Lung (tissue), 12 donors: Measurements from ENCODE around the gene ITGA11. TPM values are rescaled to one million over a fixed set of nuclear protein-coding genes. Genes with fewer than 3 reads are reported as not detected.
A peak's percentile ranks its signal among the peaks of the same experiment; 100 is the strongest.

ENCODE experiments used
- ATAC-seq: fragments of 200-7000 bp; cut with Tn5 transposase; one replicate; pipeline ENCODE4 v1.9.1; 2020; ENCODE audit warnings: moderate number of reproducible peaks; ENCODE audit not compliant: insufficient read depth, low FRiP score
- DNase-seq, 3 donors: peaks; one replicate each; pipeline ENCODE4 v3.0.0-alpha.2; 2013 to 2017
- H3K27ac ChIP-seq, 2 donors: one replicate each; pipeline ENCODE4 v1.5.1; 2013; ENCODE audit warnings: mild to moderate bottlenecking in 2 of 2, moderate library complexity in 2 of 2, control low read depth in 1 of 2, inconsistent platforms in 1 of 2, low read depth in 1 of 2, low read length in 1 of 2
- H3K27me3 ChIP-seq, 3 donors: one replicate each; pipeline ENCODE4 v1.5.1; 2013; ENCODE audit warnings: low read length in 2 of 3; ENCODE audit not compliant: control insufficient read depth in 3 of 3, insufficient read depth in 3 of 3
- H3K36me3 ChIP-seq, 4 donors: one replicate each; pipeline ENCODE4 v1.5.1; 2013; ENCODE audit warnings: low read length in 4 of 4, mild to moderate bottlenecking in 1 of 4, moderate library complexity in 1 of 4; ENCODE audit not compliant: control insufficient read depth in 4 of 4, insufficient read depth in 4 of 4
- H3K4me1 ChIP-seq, 5 donors: one replicate each; pipeline ENCODE4 v1.5.1; 2013; ENCODE audit warnings: low read length in 5 of 5, mild to moderate bottlenecking in 2 of 5, moderate library complexity in 1 of 5; ENCODE audit not compliant: control insufficient read depth in 5 of 5, insufficient read depth in 5 of 5
- H3K4me3 ChIP-seq: one replicate; pipeline ENCODE4 v1.5.1; 2013; ENCODE audit warnings: mild to moderate bottlenecking, control low read depth, moderate library complexity
- H3K9ac ChIP-seq, 2 donors: one replicate each; pipeline ENCODE4 v1.5.1; 2013; ENCODE audit warnings: low read length in 2 of 2, control low read depth in 1 of 2; ENCODE audit not compliant: insufficient read depth in 1 of 2
- H3K9me3 ChIP-seq, 4 donors: one replicate each; pipeline ENCODE4 v1.5.1; 2013; ENCODE audit warnings: low read length in 3 of 4, mild to moderate bottlenecking in 1 of 4, moderate library complexity in 1 of 4; ENCODE audit not compliant: control insufficient read depth in 4 of 4, insufficient read depth in 3 of 4
- CTCF ChIP-seq: IDR thresholded peaks from 2 replicates; pipeline ENCODE4 v1.5.1; 2012; ENCODE audit warnings: mild to moderate bottlenecking; ENCODE audit errors: control extremely low read depth, extremely low read depth
- WGBS, 2 donors: extraction: QIAGEN DNeasy Blood & Tissue Kit; methylation state at CpG; one replicate each; pipeline ENCODE4 v1.1.7; 2013; 5-methylcytosine and 5-hydroxymethylcytosine counted together
- polyA plus RNA-seq, 2 donors: library from polyadenylated mRNA; stranded (reverse); fragments of 200-250 nt; gene quantifications; one replicate each; pipeline ENCODE4 v1.2.1, GENCODE V29; 2013
- total RNA-seq, 2 donors: library from RNA; depleted of rRNA in 1 of 2; stranded (reverse); fragments of >200 nt in 1 of 2; gene quantifications; one replicate each; pipeline ENCODE4 v1.2.1, GENCODE V29; 2014 to 2021
- donor health status: control.
- donor health status: control.
- donor health status: Bipolar disorder and iron deficiency.
- donor health status: healthy.
- donor health status: DM: yes; HTN: yes; CAD: no.

The ITGA11 gene
- total and polyA plus RNA-seq, 4 donors: 0.35 to 1.8 (median 1.0) TPM

DNA sequence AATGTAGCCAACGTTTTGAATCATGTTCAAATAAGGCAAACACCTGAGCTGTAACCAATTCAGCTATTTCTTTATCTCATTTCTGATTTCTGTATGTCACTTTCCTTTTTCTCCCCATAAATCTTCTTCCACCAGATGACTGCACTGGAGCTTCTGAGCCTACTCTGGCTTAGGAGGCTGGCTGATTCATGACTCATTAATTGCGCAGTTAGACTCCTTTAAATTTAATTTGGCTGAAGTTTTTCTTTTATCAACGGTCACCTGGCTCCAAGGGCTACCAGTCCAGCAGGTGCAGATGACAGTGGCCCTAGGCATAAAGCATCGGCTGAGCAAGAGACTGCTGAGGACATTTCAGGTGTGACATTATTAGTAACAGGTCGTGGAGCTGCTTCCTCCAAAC, 39.6 kb upstream of the ITGA11 start:
- ATAC-seq: no peak
- no peaks in the 10 kb centered on the region for H3K9me3 ChIP-seq
- no peak for TF ChIP-seq CTCF
- no peak overlapping the region for H3K4me3 ChIP-seq
- peaks cover 0 to 14% (median 4%) of the 10 kb centered on the region in 5 donors for H3K4me1 ChIP-seq
- 84 to 86% methylated on average over 5 of the region's 5 CpGs for WGBS, 2 donors
- H3K27ac ChIP-seq: no peak overlapping the region
- no peak overlapping the region for H3K9ac ChIP-seq
- H3K36me3 ChIP-seq: no peaks in the 10 kb centered on the region
- DNase-seq: no peak
- no peaks in the 10 kb centered on the region for H3K27me3 ChIP-seq

- no peaks in the 10 kb centered on the region for H3K36me3 ChIP-seq
- DNase-seq: no peak
- ATAC-seq: no peak
- no peak overlapping the region for H3K9ac ChIP-seq
- H3K4me3 ChIP-seq: no peak overlapping the region
- no peak for TF ChIP-seq CTCF
- WGBS, 2 donors: 91 to 92% methylated on average over 5 of the region's 5 CpGs
- peaks cover 0 to 14% (median 4%) of the 10 kb centered on the region in 5 donors for H3K4me1 ChIP-seq
- H3K9me3 ChIP-seq: no peaks in the 10 kb centered on the region
- no peaks in the 10 kb centered on the region for H3K27me3 ChIP-seq
- H3K27ac ChIP-seq: no peak overlapping the region
Measured at GRCh38 chr15:68470976-68471375, 39.0 kb upstream of the ITGA11 start.

- Histone ChIP-seq H3K4me3 (no peak overlapping the region), H3K27me3 (no peaks in the 10 kb centered on the region), H3K9ac (peak overlapping the region in 1 of 2 donors; percentile 26), H3K9me3 (no peaks in the 10 kb centered on the region), H3K4me1 (peaks cover 0 to 14% (median 4%) of the 10 kb centered on the region in 5 donors), H3K36me3 (no peaks in the 10 kb centered on the region), H3K27ac (peak overlapping the region in 1 of 2 donors; percentile 43)
- WGBS, 2 donors: 74 to 91% methylated on average over 14 of the region's 14 CpGs
- TF ChIP-seq CTCF: no peak
- ATAC-seq (peak; percentile 37), DNase-seq (peak in 2 of 3 donors; percentile 25 to 33)
Measured at GRCh38 chr15:68470049-68470742, 38.2 kb upstream of the ITGA11 start.
